NCI-H2081 treated with DMSO at 0.1 percent for 48 hours (cell line): Measurements from ENCODE around the gene COA7.

ENCODE experiments used
- DNase-seq: peaks from one replicate; lab custom pipeline; 2025; lab: John Stamatoyannopoulos, UW

The COA7 gene

DNA sequence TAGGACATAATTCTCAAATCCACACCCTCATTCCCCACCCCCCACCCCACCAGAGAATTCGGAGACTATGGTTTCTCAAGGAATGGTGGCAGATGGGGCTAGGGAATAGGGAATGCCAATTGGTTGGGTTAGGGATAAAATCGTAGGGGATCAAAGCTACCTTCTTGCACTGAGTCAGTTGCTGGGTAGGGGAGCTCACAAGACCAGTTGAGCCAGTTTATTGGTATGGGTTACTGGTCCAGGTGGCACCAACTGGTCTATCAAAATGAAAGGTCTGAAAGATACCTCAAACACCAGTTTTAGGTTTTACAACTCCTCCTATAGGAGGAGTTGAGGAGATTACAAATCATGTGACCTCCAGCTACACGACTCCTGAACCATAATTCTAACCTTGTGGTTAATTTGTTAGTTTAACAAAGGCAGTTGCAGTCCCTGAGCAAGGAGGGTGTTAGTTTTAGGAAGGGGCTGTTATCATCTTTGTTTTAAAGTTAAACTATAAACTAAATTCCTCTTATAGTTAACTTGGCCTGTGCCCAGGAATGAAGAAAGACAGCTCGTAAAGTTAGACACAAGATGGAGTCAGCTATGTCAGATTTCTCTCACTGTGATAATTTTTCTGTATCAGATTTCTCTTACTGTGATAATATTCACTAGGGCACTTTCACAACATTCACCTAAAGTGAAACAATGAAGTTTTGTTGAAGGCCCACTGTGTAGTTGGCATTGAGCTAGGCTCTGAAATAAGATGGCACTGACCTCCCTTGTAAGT is 62.6 kb downstream of the COA7 start:
- DNase-seq = no peak
